WTC11 (cell line): ENCODE measurements around the gene NR3C1. TPM values are rescaled to one million over a fixed set of nuclear protein-coding genes. Genes with fewer than 3 reads are reported as not detected.

Experiments
- ATAC-seq: fragments of 200-7000 bp; cut with Tn5 transposase; 2 replicates; pipeline ENCODE4 v1.10.0; 2021; ENCODE audit warnings: mild to moderate bottlenecking, moderate library complexity
- CTCF ChIA-PET: fragments of 300-600 bp; sonication (Branson Sonifier 250); formaldehyde crosslinking; loops from one replicate; lab custom pipeline; 2021; ENCODE audit warnings: antibody characterized with exemption; lab: Charles Lee
- POLR2A ChIA-PET: fragments of 350-600 bp; sonication (Branson Sonifier 250); formaldehyde crosslinking; loops from one replicate; lab custom pipeline; 2021; ENCODE audit warnings: antibody characterized with exemption; lab: Charles Lee
- DNase-seq: peaks from one replicate; pipeline ENCODE4 v3.0.0; 2021; ENCODE audit warnings: low spot score
- H3K27ac Mint-ChIP-seq: 2 replicates; pipeline ENCODE4 v1.8.0; 2021; ENCODE audit warnings: mixed read lengths
- H3K27me3 Mint-ChIP-seq: 2 replicates; pipeline ENCODE4 v1.8.0; 2021; ENCODE audit warnings: low read depth, mild to moderate bottlenecking, moderate library complexity, mixed read lengths
- H3K36me3 Mint-ChIP-seq: 2 replicates; pipeline ENCODE4 v1.8.0; 2021; ENCODE audit warnings: mixed read lengths
- H3K4me1 Mint-ChIP-seq: 2 replicates; pipeline ENCODE4 v1.8.0; 2022; ENCODE audit warnings: mixed read lengths
- H3K4me3 Mint-ChIP-seq: 2 replicates; pipeline ENCODE4 v1.8.0; 2021; ENCODE audit warnings: mild to moderate bottlenecking, moderate library complexity, mixed read lengths
- H3K9me3 Mint-ChIP-seq: 2 replicates; pipeline ENCODE4 v1.8.0; 2021; ENCODE audit warnings: mixed read lengths
- AR ChIP-seq: fragments of 250-450 bp; sonication (Bioruptor Pico); IDR thresholded peaks from 2 replicates; pipeline ENCODE4 v1.9.0; 2021; ENCODE audit warnings: mild to moderate bottlenecking
- ATF1 ChIP-seq: sonication (generic); formaldehyde crosslinking; IDR thresholded peaks from 2 replicates; pipeline ENCODE4 v1.8.1; 2023; ENCODE audit warnings: mild to moderate bottlenecking, moderate library complexity, missing genetic modification reagents
- CBFB ChIP-seq: sonication (generic); formaldehyde crosslinking; IDR thresholded peaks from 2 replicates; pipeline ENCODE4 v1.8.1; 2022; ENCODE audit warnings: mild to moderate bottlenecking, low read depth, missing genetic modification reagents
- CTCF ChIP-seq: fragments of 200-600 bp; IDR thresholded peaks from 2 replicates; pipeline ENCODE4 v1.8.0; 2022; ENCODE audit warnings: antibody characterized with exemption
- E2F1 ChIP-seq: sonication (generic); formaldehyde crosslinking; IDR thresholded peaks from 2 replicates; pipeline ENCODE4 v1.8.0; 2022; ENCODE audit warnings: mild to moderate bottlenecking, missing genetic modification reagents
- FOXK1 ChIP-seq: sonication (generic); formaldehyde crosslinking; IDR thresholded peaks from 2 replicates; pipeline ENCODE4 v1.8.0; 2022; ENCODE audit warnings: mild to moderate bottlenecking, moderate library complexity, missing genetic modification reagents
- HMGA2 ChIP-seq: fragments of 250-450 bp; sonication (Bioruptor Pico); IDR thresholded peaks from 2 replicates; pipeline ENCODE4 v1.4.0; 2021; ENCODE audit warnings: mild to moderate bottlenecking, moderate library complexity
- MXD4 ChIP-seq: fragments of 250-450 bp; sonication (Bioruptor Pico); IDR thresholded peaks from 2 replicates; pipeline ENCODE4 v1.8.0; 2021; ENCODE audit warnings: mild to moderate bottlenecking, moderate library complexity, borderline replicate concordance
- MYBL2 ChIP-seq: sonication (generic); formaldehyde crosslinking; IDR thresholded peaks from 2 replicates; pipeline ENCODE4 v1.8.1; 2023; ENCODE audit warnings: mild to moderate bottlenecking, moderate library complexity, missing genetic modification reagents
- NFE2L1 ChIP-seq: sonication (generic); formaldehyde crosslinking; IDR thresholded peaks from 2 replicates; pipeline ENCODE4 v1.8.1; 2023; ENCODE audit warnings: missing genetic modification reagents
- NR3C1 ChIP-seq: sonication (generic); formaldehyde crosslinking; conservative IDR thresholded peaks from 2 replicates; pipeline ENCODE4 v1.8.1; 2023; ENCODE audit warnings: low read depth, mild to moderate bottlenecking, missing genetic modification reagents
- PREB ChIP-seq: sonication (generic); formaldehyde crosslinking; IDR thresholded peaks from 2 replicates; pipeline ENCODE4 v1.8.1; 2022; ENCODE audit warnings: mild to moderate bottlenecking, missing genetic modification reagents, moderate library complexity, borderline replicate concordance
- STAT6 ChIP-seq: sonication (generic); formaldehyde crosslinking; conservative IDR thresholded peaks from 2 replicates; pipeline ENCODE4 v1.8.1; 2023; ENCODE audit warnings: mild to moderate bottlenecking, low read depth, missing genetic modification reagents, moderate library complexity
- TP53 ChIP-seq: sonication (generic); formaldehyde crosslinking; IDR thresholded peaks from 2 replicates; pipeline ENCODE4 v1.8.1; 2023; ENCODE audit warnings: mild to moderate bottlenecking, missing genetic modification reagents
- ZNF121 ChIP-seq: sonication (generic); formaldehyde crosslinking; IDR thresholded peaks from 2 replicates; pipeline ENCODE4 v1.8.0; 2023; ENCODE audit warnings: missing genetic modification reagents
- ZNF219 ChIP-seq: sonication (generic); formaldehyde crosslinking; IDR thresholded peaks from 2 replicates; pipeline ENCODE4 v1.8.0; 2023; ENCODE audit warnings: missing genetic modification reagents, mild to moderate bottlenecking, borderline replicate concordance
- ZNF317 ChIP-seq: sonication (generic); formaldehyde crosslinking; IDR thresholded peaks from 2 replicates; pipeline ENCODE4 v1.8.1; 2023; ENCODE audit warnings: low read depth, mild to moderate bottlenecking, moderate library complexity, missing genetic modification reagents, borderline replicate concordance
- total RNA-seq: library from RNA; stranded (reverse); gene quantifications from 3 replicates; pipeline ENCODE4 v1.2.3, GENCODE V29; 2021
- TF ChIP-seq, protein P1 (sequence below): sonication (generic); formaldehyde crosslinking; IDR thresholded peaks from 2 replicates; pipeline ENCODE4 v1.8.1; 2022; ENCODE audit warnings: low read depth, missing genetic modification reagents, borderline replicate concordance
- TF ChIP-seq, protein P2 (sequence below): sonication (generic); formaldehyde crosslinking; IDR thresholded peaks from 2 replicates; pipeline ENCODE4 v1.8.1; 2022; ENCODE audit warnings: missing genetic modification reagents, borderline replicate concordance
- TF ChIP-seq, protein P3 (sequence below): sonication (generic); formaldehyde crosslinking; IDR thresholded peaks from 2 replicates; pipeline ENCODE4 v1.8.0; 2022; ENCODE audit warnings: mild to moderate bottlenecking, missing genetic modification reagents

NR3C1 gene
- total RNA-seq, 1 experiment from 2014 or later: 15.0 TPM

- H3K27ac Mint-ChIP-seq: no peak overlapping the region
- no peak for ATAC-seq
- H3K9me3 Mint-ChIP-seq: no peaks in the 10 kb centered on the region
- no peak overlapping the region for H3K4me3 Mint-ChIP-seq
- H3K4me1 Mint-ChIP-seq: no peaks in the 10 kb centered on the region; the same call in 1 of the 2 replicates
- DNase-seq: no peak
- CTCF ChIA-PET: no interaction called here
- TF ChIP-seq TP53 (CRISPR knock-in tag) (no peak), MYBL2 (CRISPR knock-in tag) (no peak), NFE2L1 (no peak), E2F1 (CRISPR knock-in tag) (no peak), FOXK1 (CRISPR knock-in tag) (no peak), ZNF121 (no peak), ATF1 (CRISPR knock-in tag) (no peak), MXD4 (CRISPR knock-in tag) (no peak), NR3C1 (CRISPR knock-in tag) (no peak), AR (CRISPR knock-in tag) (no peak), CTCF (no peak), ZNF317 (CRISPR knock-in tag) (no peak), ZNF219 (CRISPR knock-in tag) (no peak)
- TF ChIP-seq, protein P1, sequence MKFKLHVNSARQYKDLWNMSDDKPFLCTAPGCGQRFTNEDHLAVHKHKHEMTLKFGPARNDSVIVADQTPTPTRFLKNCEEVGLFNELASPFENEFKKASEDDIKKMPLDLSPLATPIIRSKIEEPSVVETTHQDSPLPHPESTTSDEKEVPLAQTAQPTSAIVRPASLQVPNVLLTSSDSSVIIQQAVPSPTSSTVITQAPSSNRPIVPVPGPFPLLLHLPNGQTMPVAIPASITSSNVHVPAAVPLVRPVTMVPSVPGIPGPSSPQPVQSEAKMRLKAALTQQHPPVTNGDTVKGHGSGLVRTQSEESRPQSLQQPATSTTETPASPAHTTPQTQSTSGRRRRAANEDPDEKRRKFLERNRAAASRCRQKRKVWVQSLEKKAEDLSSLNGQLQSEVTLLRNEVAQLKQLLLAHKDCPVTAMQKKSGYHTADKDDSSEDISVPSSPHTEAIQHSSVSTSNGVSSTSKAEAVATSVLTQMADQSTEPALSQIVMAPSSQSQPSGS (CRISPR knock-in tag): no peak
- TF ChIP-seq, protein P2, sequence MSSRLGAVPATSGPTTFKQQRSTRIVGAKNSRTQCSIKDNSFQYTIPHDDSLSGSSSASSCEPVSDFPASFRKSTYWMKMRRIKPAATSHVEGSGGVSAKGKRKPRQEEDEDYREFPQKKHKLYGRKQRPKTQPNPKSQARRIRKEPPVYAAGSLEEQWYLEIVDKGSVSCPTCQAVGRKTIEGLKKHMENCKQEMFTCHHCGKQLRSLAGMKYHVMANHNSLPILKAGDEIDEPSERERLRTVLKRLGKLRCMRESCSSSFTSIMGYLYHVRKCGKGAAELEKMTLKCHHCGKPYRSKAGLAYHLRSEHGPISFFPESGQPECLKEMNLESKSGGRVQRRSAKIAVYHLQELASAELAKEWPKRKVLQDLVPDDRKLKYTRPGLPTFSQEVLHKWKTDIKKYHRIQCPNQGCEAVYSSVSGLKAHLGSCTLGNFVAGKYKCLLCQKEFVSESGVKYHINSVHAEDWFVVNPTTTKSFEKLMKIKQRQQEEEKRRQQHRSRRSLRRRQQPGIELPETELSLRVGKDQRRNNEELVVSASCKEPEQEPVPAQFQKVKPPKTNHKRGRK (CRISPR knock-in tag): no peak
- TF ChIP-seq, all 79 proteins: peak for 0
- Mint-ChIP-seq H3K36me3 (no peaks in the 10 kb centered on the region), H3K27me3 (no peaks in the 10 kb centered on the region)
- POLR2A ChIA-PET: no interaction called here
Observed at GRCh38 chr5:143315929-143316328, 87.6 kb downstream of the NR3C1 start.

GRCh38 chr5:143315214-143315613 lies 88.3 kb downstream of the NR3C1 start:
- no peaks in the 10 kb centered on the region for H3K36me3 Mint-ChIP-seq
- DNase-seq (no peak), ATAC-seq (no peak)
- H3K9me3 Mint-ChIP-seq: no peaks in the 10 kb centered on the region
- H3K27ac Mint-ChIP-seq: no peak overlapping the region
- ChIA-PET CTCF (no interaction called here), POLR2A (no interaction called here)
- no peaks in the 10 kb centered on the region for H3K27me3 Mint-ChIP-seq
- no peaks in the 10 kb centered on the region; the same call in 1 of the 2 replicates for H3K4me1 Mint-ChIP-seq
- H3K4me3 Mint-ChIP-seq: no peak overlapping the region
- TF ChIP-seq STAT6 (CRISPR knock-in tag) (no peak), PREB (no peak), HMGA2 (CRISPR knock-in tag) (no peak), CBFB (no peak), ZNF219 (CRISPR knock-in tag) (no peak)
- TF ChIP-seq, protein P3, sequence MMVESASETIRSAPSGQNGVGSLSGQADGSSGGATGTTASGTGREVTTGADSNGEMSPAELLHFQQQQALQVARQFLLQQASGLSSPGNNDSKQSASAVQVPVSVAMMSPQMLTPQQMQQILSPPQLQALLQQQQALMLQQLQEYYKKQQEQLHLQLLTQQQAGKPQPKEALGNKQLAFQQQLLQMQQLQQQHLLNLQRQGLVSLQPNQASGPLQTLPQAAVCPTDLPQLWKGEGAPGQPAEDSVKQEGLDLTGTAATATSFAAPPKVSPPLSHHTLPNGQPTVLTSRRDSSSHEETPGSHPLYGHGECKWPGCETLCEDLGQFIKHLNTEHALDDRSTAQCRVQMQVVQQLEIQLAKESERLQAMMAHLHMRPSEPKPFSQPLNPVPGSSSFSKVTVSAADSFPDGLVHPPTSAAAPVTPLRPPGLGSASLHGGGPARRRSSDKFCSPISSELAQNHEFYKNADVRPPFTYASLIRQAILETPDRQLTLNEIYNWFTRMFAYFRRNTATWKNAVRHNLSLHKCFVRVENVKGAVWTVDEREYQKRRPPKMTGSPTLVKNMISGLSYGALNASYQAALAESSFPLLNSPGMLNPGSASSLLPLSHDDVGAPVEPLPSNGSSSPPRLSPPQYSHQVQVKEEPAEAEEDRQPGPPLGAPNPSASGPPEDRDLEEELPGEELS (CRISPR knock-in tag): no peak
